ENCODE results near the gene NAT8L. TPM values are rescaled to one million over a fixed set of nuclear protein-coding genes. Genes with fewer than 3 reads are reported as not detected.

The NAT8L gene
- polyA plus RNA-seq, 2 donors, result 0.02 TPM; not detected in 1

GRCh38 chr4:2045518-2045951 lies 13.6 kb upstream of the NAT8L start:
- Histone ChIP-seq H3K4me1 (ENCODE audit: control insufficient read depth in 2 of 2, insufficient read depth in 2 of 2, low read length in 1 of 2) (peaks cover 10 to 12% of the 10 kb centered on the region in 2 donors), H3K27me3 (ENCODE audit: control insufficient read depth in 1 of 2, insufficient read depth in 2 of 2, low read length in 2 of 2) (peaks cover 0 to 15% of the 10 kb centered on the region in 2 donors), H3K9me3 (ENCODE audit: control insufficient read depth in 2 of 2, insufficient read depth in 1 of 2, low read depth in 1 of 2, low read length in 1 of 2) (no peaks in the 10 kb centered on the region), H3K36me3 (ENCODE audit: control insufficient read depth in 2 of 2, insufficient read depth in 2 of 2, low read length in 1 of 2) (no peaks in the 10 kb centered on the region), H3K4me3 (ENCODE audit: low read depth in 1 of 2, low read length in 2 of 2) (no peak overlapping the region), H3K27ac (ENCODE audit: low read depth in 2 of 2, low read length in 1 of 2) (no peak overlapping the region)
- 70 to 77% methylated on average over 11 of the region's 11 CpGs for WGBS, 2 donors

- no peak overlapping the region for H3K27ac ChIP-seq (ENCODE audit: low read depth in 2 of 2, low read length in 1 of 2)
- no peak overlapping the region for H3K4me3 ChIP-seq (ENCODE audit: low read depth in 1 of 2, low read length in 2 of 2)
- WGBS, 2 donors, result 65 to 69% methylated on average over 26 to 28 of the region's 28 CpGs
- H3K4me1 ChIP-seq (ENCODE audit: control insufficient read depth in 2 of 2, insufficient read depth in 2 of 2, low read length in 1 of 2), result peaks cover 9 to 12% of the 10 kb centered on the region in 2 donors
- H3K36me3 ChIP-seq (ENCODE audit: control insufficient read depth in 2 of 2, insufficient read depth in 2 of 2, low read length in 1 of 2), result no peaks in the 10 kb centered on the region
- H3K9me3 ChIP-seq (ENCODE audit: control insufficient read depth in 2 of 2, insufficient read depth in 1 of 2, low read depth in 1 of 2, low read length in 1 of 2), result no peaks in the 10 kb centered on the region
- H3K27me3 ChIP-seq (ENCODE audit: control insufficient read depth in 1 of 2, insufficient read depth in 2 of 2, low read length in 2 of 2), result peaks cover 0 to 8% of the 10 kb centered on the region in 2 donors
Measured at GRCh38 chr4:2046031-2046961, 12.8 kb upstream of the NAT8L start.

- H3K4me3 ChIP-seq (ENCODE audit: low read depth in 1 of 2, low read length in 2 of 2), result no peak overlapping the region
- peaks cover 0 to 3% of the 10 kb centered on the region in 2 donors for H3K27me3 ChIP-seq (ENCODE audit: control insufficient read depth in 1 of 2, insufficient read depth in 2 of 2, low read length in 2 of 2)
- H3K36me3 ChIP-seq (ENCODE audit: control insufficient read depth in 2 of 2, insufficient read depth in 2 of 2, low read length in 1 of 2), result no peaks in the 10 kb centered on the region
- no peak overlapping the region for H3K27ac ChIP-seq (ENCODE audit: low read depth in 2 of 2, low read length in 1 of 2)
- H3K9me3 ChIP-seq (ENCODE audit: control insufficient read depth in 2 of 2, insufficient read depth in 1 of 2, low read depth in 1 of 2, low read length in 1 of 2), result peaks cover 0 to 2% of the 10 kb centered on the region in 2 donors
- WGBS, 2 donors, result 29 to 32% methylated on average over 51 to 57 of the region's 57 CpGs
- H3K4me1 ChIP-seq (ENCODE audit: control insufficient read depth in 2 of 2, insufficient read depth in 2 of 2, low read length in 1 of 2), result peaks cover 3 to 6% of the 10 kb centered on the region in 2 donors
Measured at GRCh38 chr4:2047031-2047660, 12.0 kb upstream of the NAT8L start.

GRCh38 chr4:2047781-2048581 lies 11.1 kb upstream of the NAT8L start:
- WGBS, 2 donors, result 89 to 90% methylated on average over 25 of the region's 25 CpGs
- Histone ChIP-seq H3K4me1 (ENCODE audit: control insufficient read depth in 2 of 2, insufficient read depth in 2 of 2, low read length in 1 of 2) (no peaks in the 10 kb centered on the region), H3K9me3 (ENCODE audit: control insufficient read depth in 2 of 2, insufficient read depth in 1 of 2, low read depth in 1 of 2, low read length in 1 of 2) (peaks cover 0 to 2% of the 10 kb centered on the region in 2 donors), H3K36me3 (ENCODE audit: control insufficient read depth in 2 of 2, insufficient read depth in 2 of 2, low read length in 1 of 2) (no peaks in the 10 kb centered on the region), H3K27ac (ENCODE audit: low read depth in 2 of 2, low read length in 1 of 2) (no peak overlapping the region), H3K4me3 (ENCODE audit: low read depth in 1 of 2, low read length in 2 of 2) (no peak overlapping the region), H3K27me3 (ENCODE audit: control insufficient read depth in 1 of 2, insufficient read depth in 2 of 2, low read length in 2 of 2) (no peaks in the 10 kb centered on the region)

- Histone ChIP-seq H3K27ac (ENCODE audit: low read depth in 2 of 2, low read length in 1 of 2) (no peak overlapping the region), H3K36me3 (ENCODE audit: control insufficient read depth in 2 of 2, insufficient read depth in 2 of 2, low read length in 1 of 2) (no peaks in the 10 kb centered on the region), H3K4me3 (ENCODE audit: low read depth in 1 of 2, low read length in 2 of 2) (no peak overlapping the region), H3K4me1 (ENCODE audit: control insufficient read depth in 2 of 2, insufficient read depth in 2 of 2, low read length in 1 of 2) (no peaks in the 10 kb centered on the region), H3K27me3 (ENCODE audit: control insufficient read depth in 1 of 2, insufficient read depth in 2 of 2, low read length in 2 of 2) (no peaks in the 10 kb centered on the region), H3K9me3 (ENCODE audit: control insufficient read depth in 2 of 2, insufficient read depth in 1 of 2, low read depth in 1 of 2, low read length in 1 of 2) (peaks cover 0 to 2% of the 10 kb centered on the region in 2 donors)
- 77 to 81% methylated on average over 8 of the region's 8 CpGs for WGBS, 2 donors
Measured at GRCh38 chr4:2048831-2049230, 10.3 kb upstream of the NAT8L start.

GRCh38 chr4:2049381-2049780 lies 9.7 kb upstream of the NAT8L start:
- no peak overlapping the region for H3K4me3 ChIP-seq (ENCODE audit: low read depth in 1 of 2, low read length in 2 of 2)
- no peak overlapping the region for H3K27ac ChIP-seq (ENCODE audit: low read depth in 2 of 2, low read length in 1 of 2)
- no peaks in the 10 kb centered on the region for H3K36me3 ChIP-seq (ENCODE audit: control insufficient read depth in 2 of 2, insufficient read depth in 2 of 2, low read length in 1 of 2)
- H3K9me3 ChIP-seq (ENCODE audit: control insufficient read depth in 2 of 2, insufficient read depth in 1 of 2, low read depth in 1 of 2, low read length in 1 of 2), result peaks cover 0 to 2% of the 10 kb centered on the region in 2 donors
- WGBS, 2 donors, result 92% methylated on average over 7 of the region's 7 CpGs
- H3K4me1 ChIP-seq (ENCODE audit: control insufficient read depth in 2 of 2, insufficient read depth in 2 of 2, low read length in 1 of 2), result no peaks in the 10 kb centered on the region
- H3K27me3 ChIP-seq (ENCODE audit: control insufficient read depth in 1 of 2, insufficient read depth in 2 of 2, low read length in 2 of 2), result no peaks in the 10 kb centered on the region

GRCh38 chr4:2049811-2050210 lies 9.3 kb upstream of the NAT8L start:
- Histone ChIP-seq H3K27ac (ENCODE audit: low read depth in 2 of 2, low read length in 1 of 2) (no peak overlapping the region), H3K9me3 (ENCODE audit: control insufficient read depth in 2 of 2, insufficient read depth in 1 of 2, low read depth in 1 of 2, low read length in 1 of 2) (peaks cover 0 to 2% of the 10 kb centered on the region in 2 donors), H3K4me1 (ENCODE audit: control insufficient read depth in 2 of 2, insufficient read depth in 2 of 2, low read length in 1 of 2) (no peaks in the 10 kb centered on the region), H3K27me3 (ENCODE audit: control insufficient read depth in 1 of 2, insufficient read depth in 2 of 2, low read length in 2 of 2) (no peaks in the 10 kb centered on the region), H3K36me3 (ENCODE audit: control insufficient read depth in 2 of 2, insufficient read depth in 2 of 2, low read length in 1 of 2) (no peaks in the 10 kb centered on the region), H3K4me3 (ENCODE audit: low read depth in 1 of 2, low read length in 2 of 2) (no peak overlapping the region)
- WGBS, 2 donors, result 85 to 90% methylated on average over 7 of the region's 7 CpGs

GRCh38 chr4:2051086-2051485 lies 8.0 kb upstream of the NAT8L start:
- Histone ChIP-seq H3K27ac (ENCODE audit: low read depth in 2 of 2, low read length in 1 of 2) (no peak overlapping the region), H3K4me1 (ENCODE audit: control insufficient read depth in 2 of 2, insufficient read depth in 2 of 2, low read length in 1 of 2) (no peaks in the 10 kb centered on the region), H3K9me3 (ENCODE audit: control insufficient read depth in 2 of 2, insufficient read depth in 1 of 2, low read depth in 1 of 2, low read length in 1 of 2) (peaks cover 0 to 2% of the 10 kb centered on the region in 2 donors), H3K36me3 (ENCODE audit: control insufficient read depth in 2 of 2, insufficient read depth in 2 of 2, low read length in 1 of 2) (no peaks in the 10 kb centered on the region), H3K27me3 (ENCODE audit: control insufficient read depth in 1 of 2, insufficient read depth in 2 of 2, low read length in 2 of 2) (no peaks in the 10 kb centered on the region), H3K4me3 (ENCODE audit: low read depth in 1 of 2, low read length in 2 of 2) (no peak overlapping the region)
- 67 to 71% methylated on average over 10 of the region's 10 CpGs for WGBS, 2 donors

GRCh38 chr4:2054217-2054616 lies 4.9 kb upstream of the NAT8L start:
- Histone ChIP-seq H3K36me3 (ENCODE audit: control insufficient read depth in 2 of 2, insufficient read depth in 2 of 2, low read length in 1 of 2) (no peaks in the 10 kb centered on the region), H3K27me3 (ENCODE audit: control insufficient read depth in 1 of 2, insufficient read depth in 2 of 2, low read length in 2 of 2) (peaks cover 0 to 16% of the 10 kb centered on the region in 2 donors), H3K9me3 (ENCODE audit: control insufficient read depth in 2 of 2, insufficient read depth in 1 of 2, low read depth in 1 of 2, low read length in 1 of 2) (peaks cover 0 to 2% of the 10 kb centered on the region in 2 donors), H3K4me3 (ENCODE audit: low read depth in 1 of 2, low read length in 2 of 2) (no peak overlapping the region), H3K4me1 (ENCODE audit: control insufficient read depth in 2 of 2, insufficient read depth in 2 of 2, low read length in 1 of 2) (peaks cover 0 to 8% of the 10 kb centered on the region in 2 donors), H3K27ac (ENCODE audit: low read depth in 2 of 2, low read length in 1 of 2) (no peak overlapping the region)
- 60 to 65% methylated on average over 6 of the region's 6 CpGs for WGBS, 2 donors
